Neural progenitor cell (in vitro differentiated cells): Measurements from ENCODE around the gene SEMA4D. TPM values are rescaled to one million over a fixed set of nuclear protein-coding genes. Genes with fewer than 3 reads are reported as not detected.

Experiments
- DNase-seq: peaks from one replicate; pipeline ENCODE4 v3.0.0-alpha.2; 2016; ENCODE audit warnings: low spot score
- H2AFZ ChIP-seq: fragments of 200-600 bp; sonication (generic); replicated peaks from 2 replicates; pipeline ENCODE4 v1.6.1; 2016; ENCODE audit warnings: antibody characterized with exemption
- H3F3A ChIP-seq: fragments of 200-600 bp; sonication (generic); 2 replicates; pipeline ENCODE4 v1.6.1; 2016; ENCODE audit warnings: antibody characterized with exemption, low read depth
- H3K27ac ChIP-seq: fragments of 200-600 bp; sonication (generic); 2 replicates; pipeline ENCODE4 v1.5.1; 2016; ENCODE audit warnings: mild to moderate bottlenecking
- H3K27me3 ChIP-seq: fragments of 200-600 bp; sonication (generic); 2 replicates; pipeline ENCODE4 v1.6.1; 2016; ENCODE audit warnings: mild to moderate bottlenecking, moderate library complexity
- H3K36me3 ChIP-seq: fragments of 200-600 bp; sonication (generic); 2 replicates; pipeline ENCODE4 v1.5.1; 2016
- H3K4me1 ChIP-seq: fragments of 200-600 bp; sonication (generic); 2 replicates; pipeline ENCODE4 v1.6.1; 2016; ENCODE audit warnings: mixed run types
- H3K4me2 ChIP-seq: fragments of 200-600 bp; sonication (generic); 2 replicates; pipeline ENCODE4 v1.6.1; 2016
- H3K4me3 ChIP-seq: fragments of 200-600 bp; sonication (generic); 2 replicates; pipeline ENCODE4 v1.5.1; 2016
- H3K79me2 ChIP-seq: fragments of 200-600 bp; sonication (generic); 2 replicates; pipeline ENCODE4 v1.6.1; 2016; ENCODE audit warnings: low read depth
- H3K9ac ChIP-seq: fragments of 200-600 bp; sonication (generic); 2 replicates; pipeline ENCODE4 v1.6.1; 2016
- H3K9me3 ChIP-seq: fragments of 200-600 bp; sonication (generic); 2 replicates; pipeline ENCODE4 v1.5.1; 2016; ENCODE audit warnings: low read depth
- H4K20me1 ChIP-seq: fragments of 200-600 bp; sonication (generic); 2 replicates; pipeline ENCODE4 v1.6.1; 2016; ENCODE audit warnings: low read depth
- H3K27ac Mint-ChIP-seq: 3 replicates; pipeline ENCODE4 v1.8.0; 2021; ENCODE audit warnings: mixed read lengths
- H3K27me3 Mint-ChIP-seq: 2 replicates; pipeline ENCODE4 v1.8.0; 2022; ENCODE audit warnings: low read depth, mild to moderate bottlenecking, inconsistent platforms, moderate library complexity, mixed read lengths; ENCODE audit not compliant: insufficient read depth
- H3K36me3 Mint-ChIP-seq: 3 replicates; pipeline ENCODE4 v1.8.0; 2021; ENCODE audit warnings: mixed read lengths
- H3K4me1 Mint-ChIP-seq: 3 replicates; pipeline ENCODE4 v1.8.0; 2021; ENCODE audit warnings: mixed read lengths
- H3K4me3 Mint-ChIP-seq: 3 replicates; pipeline ENCODE4 v1.8.0; 2021; ENCODE audit warnings: mild to moderate bottlenecking, moderate library complexity, mixed read lengths
- H3K9me3 Mint-ChIP-seq: 3 replicates; pipeline ENCODE4 v1.8.0; 2020; ENCODE audit warnings: mixed read lengths
- EZH2 ChIP-seq: fragments of 200-600 bp; sonication (generic); IDR thresholded peaks from 2 replicates; pipeline ENCODE4 v1.6.1; 2017; ENCODE audit warnings: antibody characterized with exemption, mild to moderate bottlenecking, moderate library complexity
- EZH2phosphoT487 ChIP-seq: fragments of 200-600 bp; sonication (generic); IDR thresholded peaks from 2 replicates; pipeline ENCODE4 v1.6.1; 2017; ENCODE audit warnings: antibody characterized with exemption
- total RNA-seq: library from RNA; depleted of rRNA; stranded (reverse); fragments of >200 nt; gene quantifications from 2 replicates; pipeline ENCODE4 v1.2.3, GENCODE V29; 2015; ENCODE audit warnings: low replicate concordance
- TF ChIP-seq, protein P1 (sequence below): fragments of 200-600 bp; sonication (generic); IDR thresholded peaks from 2 replicates; pipeline ENCODE4 v1.5.1; 2017; ENCODE audit warnings: antibody characterized with exemption, mild to moderate bottlenecking

SEMA4D gene
- total RNA-seq, 1 donor from 2014 or later: 19.1 TPM

DNA sequence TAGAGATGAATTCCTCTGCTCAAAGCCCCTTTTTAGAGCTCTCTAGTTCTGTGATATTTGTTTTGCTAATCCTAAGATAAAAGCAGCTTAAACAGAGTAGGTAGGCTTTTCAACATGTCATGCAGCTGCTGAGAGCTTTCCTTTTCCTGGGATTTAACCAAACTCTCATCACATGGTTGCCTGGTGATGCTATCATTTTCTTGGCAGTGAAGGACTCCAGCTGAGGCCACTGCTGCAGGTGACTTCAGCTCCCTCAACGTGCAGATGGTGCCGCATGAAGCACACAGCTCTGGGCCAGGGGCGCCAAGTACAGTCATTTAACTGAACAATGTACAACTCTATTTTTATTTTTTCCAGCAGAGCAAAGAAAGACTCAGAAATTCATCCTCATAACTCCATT, 137.4 kb downstream of the SEMA4D start:
- peak overlapping the region; percentile 58 for H3K27ac Mint-ChIP-seq
- H2AFZ ChIP-seq: no peak overlapping the region
- no peaks in the 10 kb centered on the region for H3K9me3 Mint-ChIP-seq
- no peak overlapping the region for H3K4me3 Mint-ChIP-seq
- H3K4me1 ChIP-seq: peaks cover 17% of the 10 kb centered on the region
- H3K9ac ChIP-seq: no peak overlapping the region
- peak overlapping the region; percentile 83 for H3K27ac ChIP-seq
- DNase-seq: peak; percentile 24
- H3K4me2 ChIP-seq: peak overlapping the region; percentile 28
- peaks cover 14% of the 10 kb centered on the region for H3F3A ChIP-seq
- H3K4me1 Mint-ChIP-seq: peaks cover 29% of the 10 kb centered on the region
- no peak overlapping the region for H3K4me3 ChIP-seq
- H4K20me1 ChIP-seq: peaks cover 11% of the 10 kb centered on the region
- no peaks in the 10 kb centered on the region for H3K27me3 ChIP-seq
- no peaks in the 10 kb centered on the region for H3K79me2 ChIP-seq
- H3K36me3 ChIP-seq: no peaks in the 10 kb centered on the region
- no peaks in the 10 kb centered on the region for H3K9me3 ChIP-seq
- peaks cover 2% of the 10 kb centered on the region for H3K27me3 Mint-ChIP-seq
- TF ChIP-seq EZH2phosphoT487: no peak
- TF ChIP-seq EZH2: no peak
- TF ChIP-seq, protein P1, sequence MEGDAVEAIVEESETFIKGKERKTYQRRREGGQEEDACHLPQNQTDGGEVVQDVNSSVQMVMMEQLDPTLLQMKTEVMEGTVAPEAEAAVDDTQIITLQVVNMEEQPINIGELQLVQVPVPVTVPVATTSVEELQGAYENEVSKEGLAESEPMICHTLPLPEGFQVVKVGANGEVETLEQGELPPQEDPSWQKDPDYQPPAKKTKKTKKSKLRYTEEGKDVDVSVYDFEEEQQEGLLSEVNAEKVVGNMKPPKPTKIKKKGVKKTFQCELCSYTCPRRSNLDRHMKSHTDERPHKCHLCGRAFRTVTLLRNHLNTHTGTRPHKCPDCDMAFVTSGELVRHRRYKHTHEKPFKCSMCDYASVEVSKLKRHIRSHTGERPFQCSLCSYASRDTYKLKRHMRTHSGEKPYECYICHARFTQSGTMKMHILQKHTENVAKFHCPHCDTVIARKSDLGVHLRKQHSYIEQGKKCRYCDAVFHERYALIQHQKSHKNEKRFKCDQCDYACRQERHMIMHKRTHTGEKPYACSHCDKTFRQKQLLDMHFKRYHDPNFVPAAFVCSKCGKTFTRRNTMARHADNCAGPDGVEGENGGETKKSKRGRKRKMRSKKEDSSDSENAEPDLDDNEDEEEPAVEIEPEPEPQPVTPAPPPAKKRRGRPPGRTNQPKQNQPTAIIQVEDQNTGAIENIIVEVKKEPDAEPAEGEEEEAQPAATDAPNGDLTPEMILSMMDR: no peak
- peaks cover 34% of the 10 kb centered on the region for H3K36me3 Mint-ChIP-seq

DNA sequence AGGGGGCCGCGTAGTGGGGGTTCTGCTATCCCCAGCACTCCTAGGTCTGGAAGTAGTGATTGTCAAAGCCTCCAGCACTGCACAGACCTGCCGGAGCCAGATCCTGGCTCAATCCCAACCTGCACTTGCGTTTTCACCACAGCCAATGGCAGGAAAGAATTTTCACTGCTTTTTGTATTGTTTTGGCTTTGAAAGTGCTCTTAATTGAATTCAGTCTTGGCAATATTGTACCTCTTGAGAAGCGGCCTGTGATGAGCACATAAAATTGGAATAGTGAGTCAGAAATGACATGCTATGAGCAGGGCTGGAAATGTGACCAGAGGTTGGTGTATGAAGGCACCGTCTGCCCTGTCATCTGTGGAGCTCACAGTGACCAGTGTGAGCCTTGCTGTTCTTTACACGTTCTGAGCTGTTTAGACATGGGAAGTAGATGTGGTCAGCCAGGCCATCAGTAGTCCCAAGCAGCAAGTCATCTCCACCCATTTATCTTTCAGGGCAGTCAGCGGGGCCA, 138.1 kb downstream of the SEMA4D start:
- Histone ChIP-seq H3K27me3 (no peaks in the 10 kb centered on the region), H3K4me3 (no peak overlapping the region), H3K79me2 (no peaks in the 10 kb centered on the region), H4K20me1 (peaks cover 11% of the 10 kb centered on the region), H3K9me3 (no peaks in the 10 kb centered on the region), H3K9ac (no peak overlapping the region), H2AFZ (no peak overlapping the region), H3K4me2 (peak overlapping the region; percentile 28), H3K27ac (peak overlapping the region; percentile 83), H3F3A (peaks cover 14% of the 10 kb centered on the region), H3K4me1 (peaks cover 17% of the 10 kb centered on the region), H3K36me3 (no peaks in the 10 kb centered on the region)
- Mint-ChIP-seq H3K27me3 (peaks cover 2% of the 10 kb centered on the region), H3K4me1 (peaks cover 29% of the 10 kb centered on the region), H3K36me3 (peaks cover 32% of the 10 kb centered on the region), H3K9me3 (no peaks in the 10 kb centered on the region), H3K27ac (no peak overlapping the region), H3K4me3 (no peak overlapping the region)
- no peak for DNase-seq
- TF ChIP-seq, protein P1: no peak
- no peak for TF ChIP-seq EZH2phosphoT487
- TF ChIP-seq EZH2: no peak

DNA sequence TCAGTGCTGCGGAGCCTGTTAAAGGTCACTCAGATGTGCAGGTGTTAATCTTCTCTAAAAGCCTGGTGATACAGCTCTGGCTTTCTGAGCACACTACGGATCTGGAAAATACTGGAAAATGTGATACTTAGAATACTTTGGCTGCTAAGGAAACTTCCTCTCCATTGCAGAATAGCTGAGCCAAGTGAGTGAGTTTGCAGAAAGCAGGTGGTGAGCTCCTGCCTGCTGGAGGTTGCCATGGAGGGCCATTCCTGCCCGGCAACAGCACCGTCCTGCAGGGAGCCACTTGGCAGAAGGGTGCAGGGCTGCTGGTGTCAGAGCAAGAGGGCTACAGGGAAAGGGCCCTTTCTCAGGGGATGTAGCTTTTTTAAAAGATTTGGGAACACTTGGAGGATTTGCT, 138.9 kb downstream of the SEMA4D start:
- no peak overlapping the region for H3K4me3 ChIP-seq
- Mint-ChIP-seq H3K27me3 (peaks cover 2% of the 10 kb centered on the region), H3K4me1 (peaks cover 29% of the 10 kb centered on the region), H3K36me3 (peaks cover 32% of the 10 kb centered on the region), H3K9me3 (no peaks in the 10 kb centered on the region), H3K4me3 (peak overlapping the region; percentile 55), H3K27ac (no peak overlapping the region)
- TF ChIP-seq, protein P1: no peak
- TF ChIP-seq EZH2phosphoT487: no peak
- no peak for TF ChIP-seq EZH2
- no peaks in the 10 kb centered on the region for H3K9me3 ChIP-seq
- H3K27ac ChIP-seq: no peak overlapping the region
- no peak overlapping the region for H2AFZ ChIP-seq
- no peak overlapping the region for H3K9ac ChIP-seq
- H3K36me3 ChIP-seq: no peaks in the 10 kb centered on the region
- H4K20me1 ChIP-seq: peaks cover 11% of the 10 kb centered on the region
- no peaks in the 10 kb centered on the region for H3K79me2 ChIP-seq
- DNase-seq: peak; percentile 40
- H3K4me1 ChIP-seq: peaks cover 17% of the 10 kb centered on the region
- H3F3A ChIP-seq: peaks cover 14% of the 10 kb centered on the region
- H3K27me3 ChIP-seq: no peaks in the 10 kb centered on the region
- H3K4me2 ChIP-seq: no peak overlapping the region
